ENCODE data around the gene KAT2A. TPM values are rescaled to one million over a fixed set of nuclear protein-coding genes. Genes with fewer than 3 reads are reported as not detected.

KAT2A gene
- total RNA-seq, 1 donor from 2014 or later: 4.5 TPM

- no peak for DNase-seq (ENCODE audit: low read depth in 2 of 2)
Observed at GRCh38 chr17:42094375-42095069, 26.6 kb downstream of the KAT2A start.

- no peak for DNase-seq (ENCODE audit: low read depth in 2 of 2)
Observed at GRCh38 chr17:42092939-42093338, 28.2 kb downstream of the KAT2A start.

- no peak for DNase-seq (ENCODE audit: low read depth in 2 of 2)
Observed at GRCh38 chr17:42090964-42091790, 30.0 kb downstream of the KAT2A start.

- DNase-seq (ENCODE audit: low read depth in 2 of 2): no peak
Observed at GRCh38 chr17:42088736-42089135, 32.4 kb downstream of the KAT2A start.

GRCh38 chr17:42087736-42088705 is 33.1 kb downstream of the KAT2A start:
- DNase-seq (ENCODE audit: low read depth in 2 of 2): no peak

- DNase-seq (ENCODE audit: low read depth in 2 of 2): no peak
Observed at GRCh38 chr17:42087042-42087701, 34.0 kb downstream of the KAT2A start.

- no peak for DNase-seq (ENCODE audit: low read depth in 2 of 2)
Observed at GRCh38 chr17:42081516-42082129, 39.5 kb downstream of the KAT2A start.

- no peak for DNase-seq (ENCODE audit: low read depth in 2 of 2)
Observed at GRCh38 chr17:42079541-42079940, 41.6 kb downstream of the KAT2A start.

- peak in 1 of 2 donors; percentile 9 for DNase-seq (ENCODE audit: low read depth in 2 of 2)
Observed at GRCh38 chr17:42078396-42079043, 42.6 kb downstream of the KAT2A start.

GRCh38 chr17:42077755-42078154 is 43.4 kb downstream of the KAT2A start:
- DNase-seq (ENCODE audit: low read depth in 2 of 2): no peak

GRCh38 chr17:42076797-42077559 is 44.2 kb downstream of the KAT2A start:
- no peak for DNase-seq (ENCODE audit: low read depth in 2 of 2)

- DNase-seq (ENCODE audit: low read depth in 2 of 2): no peak
Observed at GRCh38 chr17:42075789-42076188, 45.4 kb downstream of the KAT2A start.

GRCh38 chr17:42072323-42073187 is 48.6 kb downstream of the KAT2A start:
- DNase-seq (ENCODE audit: low read depth in 2 of 2): peak in 1 of 2 donors; percentile 6

GRCh38 chr17:42071810-42072209 is 49.4 kb downstream of the KAT2A start:
- DNase-seq (ENCODE audit: low read depth in 2 of 2): no peak

- no peak for DNase-seq (ENCODE audit: low read depth in 2 of 2)
Observed at GRCh38 chr17:42068979-42069378, 52.2 kb downstream of the KAT2A start.

GRCh38 chr17:42067371-42068091 is 53.6 kb downstream of the KAT2A start:
- peak; percentile 14 to 48 for DNase-seq (ENCODE audit: low read depth in 2 of 2)

- DNase-seq (ENCODE audit: low read depth in 2 of 2): no peak
Observed at GRCh38 chr17:42065201-42065600, 56.0 kb downstream of the KAT2A start.

All from dermis microvascular lymphatic vessel endothelial cell (primary cell).